Ovary (tissue), 3 donors: ENCODE results near the gene POLR3E.

Experiments used
- CTCF ChIP-seq, 3 donors: fragments of 450-650 bp in 2 of 3; fragments of 200-600 bp in 1 of 3; IDR thresholded peaks; one replicate each; pipeline versions ENCODE4 v1.5.1 to v1.8.0; 2016 to 2022; ENCODE audit warnings: antibody characterized with exemption in 3 of 3, mild to moderate bottlenecking in 1 of 3
- POLR2A ChIP-seq: fragments of 450-650 bp; IDR thresholded peaks from one replicate; pipeline ENCODE4 v1.6.1; 2017; ENCODE audit warnings: antibody characterized with exemption, mild to moderate bottlenecking, moderate library complexity
- donor health status: DM: no; HTN: no; CAD: no.

DNA sequence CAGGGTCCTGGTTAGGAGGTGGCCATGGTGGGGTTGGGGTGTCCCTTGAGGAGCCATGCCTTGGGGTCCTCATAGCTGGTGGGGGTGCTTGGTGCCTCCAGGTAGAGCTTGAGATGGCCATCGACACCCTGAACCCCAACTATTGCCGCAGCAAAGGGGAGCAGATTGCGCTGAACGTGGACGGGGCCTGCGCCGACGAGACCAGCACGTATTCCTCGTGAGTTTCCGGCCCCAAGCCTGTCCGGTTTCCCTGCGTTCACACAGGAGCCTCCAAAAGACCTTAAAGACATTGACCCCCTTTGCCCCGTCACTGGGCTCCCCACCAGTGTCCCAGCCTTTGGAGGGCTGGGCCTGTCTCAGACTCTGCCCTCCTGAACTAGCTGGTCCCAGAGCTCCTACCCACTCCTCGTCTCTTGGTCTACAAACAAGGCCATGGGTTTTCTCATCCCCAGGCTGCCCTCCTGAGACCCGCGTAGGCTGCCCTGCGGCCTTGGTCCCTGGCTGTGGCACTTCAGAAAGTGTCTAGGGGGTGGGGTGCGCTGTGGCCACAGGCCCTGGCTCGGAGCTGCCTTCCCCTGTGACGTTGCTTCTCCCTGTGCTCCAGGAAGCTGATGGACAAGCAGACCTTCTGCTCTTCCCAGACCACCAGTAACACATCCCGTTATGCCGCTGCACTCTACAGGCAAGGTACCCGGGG lies 11.8 kb downstream of the POLR3E start:
- TF ChIP-seq POLR2A, result no peak
- no peak for TF ChIP-seq CTCF (IDR thresholded peaks at IDR 0.05)
